NCI-H2081 treated with DMSO at 0.1 percent for 48 hours (cell line): ENCODE measurements around the gene FAIM.
"Not testable (repeated sequence)": the region's sequence is repeated elsewhere in the genome, so short reads cannot be mapped to it uniquely, and the experiment has no call there.

Experiments used
- DNase-seq: peaks from one replicate; lab custom pipeline; 2025; lab: John Stamatoyannopoulos, UW

Gene FAIM

GRCh38 chr3:138608322-138609135 lies at the start of gene FAIM:
FAIM (plus strand) TSS chr3:138608771; CDS start chr3:138619727, 10,956 bp downstream.
- no peak for DNase-seq

GRCh38 chr3:138559134-138559533 lies 49.4 kb upstream of the FAIM start:
- no peak for DNase-seq

GRCh38 chr3:138560501-138560900 lies 48.1 kb upstream of the FAIM start:
- no peak for DNase-seq

GRCh38 chr3:138562902-138563301 lies 45.7 kb upstream of the FAIM start:
- DNase-seq = not testable (repeated sequence)

- DNase-seq = not testable (repeated sequence)
These were observed 42.3 kb upstream of the FAIM start for GRCh38 chr3:138566293-138566692.

- DNase-seq = no peak
These were observed 41.2 kb upstream of the FAIM start for GRCh38 chr3:138567403-138567802.

GRCh38 chr3:138569090-138569489 lies 39.5 kb upstream of the FAIM start:
- DNase-seq = no peak

GRCh38 chr3:138569624-138570023 lies 38.9 kb upstream of the FAIM start:
- not testable (repeated sequence) for DNase-seq

- DNase-seq = no peak
These were observed 35.4 kb upstream of the FAIM start for GRCh38 chr3:138573138-138573537.

- DNase-seq = no peak
These were observed 30.4 kb upstream of the FAIM start for GRCh38 chr3:138578141-138578540.

- DNase-seq = no peak
These were observed 29.5 kb upstream of the FAIM start for GRCh38 chr3:138578961-138579574.

GRCh38 chr3:138587374-138587773 lies 21.2 kb upstream of the FAIM start:
- no peak for DNase-seq

- no peak for DNase-seq
These were observed 20.1 kb upstream of the FAIM start for GRCh38 chr3:138588445-138588844.

- DNase-seq = no peak
These were observed 17.2 kb upstream of the FAIM start for GRCh38 chr3:138591392-138591791.

- DNase-seq = no peak
These were observed 15.0 kb upstream of the FAIM start for GRCh38 chr3:138593488-138594149.

GRCh38 chr3:138594150-138594934 lies 14.2 kb upstream of the FAIM start, which contains the start of gene CEP70:
CEP70 (minus strand) TSS chr3:138594260; CDS start chr3:138572927, 21,333 bp downstream.
- no peak for DNase-seq

GRCh38 chr3:138594935-138595610 lies 13.5 kb upstream of the FAIM start:
- no peak for DNase-seq

- DNase-seq = not testable (repeated sequence)
These were observed 11.2 kb upstream of the FAIM start for GRCh38 chr3:138597186-138597976.

- DNase-seq = no peak
These were observed 10.0 kb upstream of the FAIM start for GRCh38 chr3:138598534-138598933.

- no peak for DNase-seq
These were observed 8.3 kb upstream of the FAIM start for GRCh38 chr3:138600100-138600745.
